ENCODE data around the gene PRKN. TPM values are rescaled to one million over a fixed set of nuclear protein-coding genes. Genes with fewer than 3 reads are reported as not detected.

The PRKN gene
- total RNA-seq, 1 donor from 2014 or later: 25.5 TPM

DNA sequence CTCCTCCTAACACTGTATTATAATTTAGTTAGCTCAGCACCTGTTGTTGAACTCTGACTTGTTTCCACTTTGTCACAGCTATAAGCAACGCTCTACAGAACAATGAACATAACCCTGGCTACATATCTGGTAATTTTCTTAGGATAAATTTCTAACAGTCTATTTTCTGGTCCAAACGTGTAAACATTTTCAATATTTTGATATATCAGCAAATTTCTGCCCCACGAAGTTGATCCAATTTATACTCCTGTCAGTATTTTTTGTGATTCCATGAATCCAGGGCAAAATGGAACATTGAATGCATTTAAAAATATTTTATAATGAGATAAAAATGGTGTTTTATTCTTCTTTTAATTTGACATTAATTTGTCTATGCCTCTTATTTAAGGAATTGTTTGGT lies 1005.2 kb downstream of the PRKN start:
- intact Hi-C loops (cut with micrococcal nuclease): no loop called here
- TF ChIP-seq, protein P1, sequence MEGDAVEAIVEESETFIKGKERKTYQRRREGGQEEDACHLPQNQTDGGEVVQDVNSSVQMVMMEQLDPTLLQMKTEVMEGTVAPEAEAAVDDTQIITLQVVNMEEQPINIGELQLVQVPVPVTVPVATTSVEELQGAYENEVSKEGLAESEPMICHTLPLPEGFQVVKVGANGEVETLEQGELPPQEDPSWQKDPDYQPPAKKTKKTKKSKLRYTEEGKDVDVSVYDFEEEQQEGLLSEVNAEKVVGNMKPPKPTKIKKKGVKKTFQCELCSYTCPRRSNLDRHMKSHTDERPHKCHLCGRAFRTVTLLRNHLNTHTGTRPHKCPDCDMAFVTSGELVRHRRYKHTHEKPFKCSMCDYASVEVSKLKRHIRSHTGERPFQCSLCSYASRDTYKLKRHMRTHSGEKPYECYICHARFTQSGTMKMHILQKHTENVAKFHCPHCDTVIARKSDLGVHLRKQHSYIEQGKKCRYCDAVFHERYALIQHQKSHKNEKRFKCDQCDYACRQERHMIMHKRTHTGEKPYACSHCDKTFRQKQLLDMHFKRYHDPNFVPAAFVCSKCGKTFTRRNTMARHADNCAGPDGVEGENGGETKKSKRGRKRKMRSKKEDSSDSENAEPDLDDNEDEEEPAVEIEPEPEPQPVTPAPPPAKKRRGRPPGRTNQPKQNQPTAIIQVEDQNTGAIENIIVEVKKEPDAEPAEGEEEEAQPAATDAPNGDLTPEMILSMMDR (IDR thresholded peaks at IDR 0.05; ENCODE audit: borderline replicate concordance): no peak
- Histone ChIP-seq H3K9me3 (replicated peaks) (no peaks in the 10 kb centered on the region), H3K36me3 (no peaks in the 10 kb centered on the region), H3K4me3 (no peak overlapping the region), H3K27ac (replicated peaks) (no peak overlapping the region), H3K27me3 (ENCODE audit: low read depth) (no peaks in the 10 kb centered on the region), H3K4me1 (no peaks in the 10 kb centered on the region)
- DNase-seq: no peak

DNA sequence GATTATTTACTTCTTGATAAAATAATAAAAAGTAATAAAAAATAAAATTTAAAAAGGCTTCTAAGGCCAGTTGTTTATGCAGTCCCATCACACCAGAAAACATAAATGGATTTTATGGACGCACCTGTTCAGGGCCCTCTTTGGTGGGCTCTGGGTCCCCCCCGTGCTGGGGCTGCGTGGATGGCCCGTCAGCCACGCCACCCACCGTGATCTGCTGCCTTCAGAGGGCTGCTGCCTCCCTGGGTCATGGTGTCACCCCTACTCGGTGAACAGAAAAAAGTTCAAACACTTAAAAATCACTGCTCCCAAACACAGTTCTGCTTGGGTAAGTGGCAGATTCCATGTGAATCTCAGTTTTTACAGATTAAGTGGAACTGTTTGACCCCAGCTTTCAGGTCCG lies 1006.1 kb downstream of the PRKN start:
- no peak for DNase-seq
- TF ChIP-seq, protein P1 (IDR thresholded peaks at IDR 0.05; ENCODE audit: borderline replicate concordance): no peak
- intact Hi-C loops (cut with micrococcal nuclease): no loop called here
- Histone ChIP-seq H3K9me3 (replicated peaks) (no peaks in the 10 kb centered on the region), H3K4me1 (no peaks in the 10 kb centered on the region), H3K36me3 (no peaks in the 10 kb centered on the region), H3K27ac (replicated peaks) (no peak overlapping the region), H3K27me3 (ENCODE audit: low read depth) (no peaks in the 10 kb centered on the region), H3K4me3 (no peak overlapping the region)

DNA sequence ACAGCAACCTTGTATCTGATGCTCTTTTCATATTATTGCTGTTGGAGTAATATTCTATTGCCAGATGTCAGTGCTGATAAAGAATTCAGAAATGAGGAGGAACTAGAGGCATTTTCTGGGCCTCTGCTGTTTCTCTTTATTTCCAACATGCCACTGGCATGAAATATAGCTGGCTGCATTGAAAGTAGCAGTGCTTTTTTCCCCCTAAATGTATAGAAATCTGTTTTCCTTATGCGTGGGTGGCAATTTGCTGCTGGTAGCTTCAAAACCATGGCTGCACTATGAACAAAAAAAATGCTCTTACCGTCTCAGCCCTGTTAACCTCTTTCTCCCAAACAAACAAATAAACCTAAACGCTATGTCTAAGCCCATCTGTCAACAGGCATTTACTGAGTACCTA lies 1011.4 kb downstream of the PRKN start:
- DNase-seq: no peak
- Histone ChIP-seq H3K9me3 (replicated peaks) (no peaks in the 10 kb centered on the region), H3K27ac (replicated peaks) (no peak overlapping the region), H3K27me3 (ENCODE audit: low read depth) (no peaks in the 10 kb centered on the region), H3K36me3 (no peaks in the 10 kb centered on the region), H3K4me3 (no peak overlapping the region), H3K4me1 (no peaks in the 10 kb centered on the region)
- TF ChIP-seq, protein P1 (IDR thresholded peaks at IDR 0.05; ENCODE audit: borderline replicate concordance): no peak
- intact Hi-C loops (cut with micrococcal nuclease): no loop called here

DNA sequence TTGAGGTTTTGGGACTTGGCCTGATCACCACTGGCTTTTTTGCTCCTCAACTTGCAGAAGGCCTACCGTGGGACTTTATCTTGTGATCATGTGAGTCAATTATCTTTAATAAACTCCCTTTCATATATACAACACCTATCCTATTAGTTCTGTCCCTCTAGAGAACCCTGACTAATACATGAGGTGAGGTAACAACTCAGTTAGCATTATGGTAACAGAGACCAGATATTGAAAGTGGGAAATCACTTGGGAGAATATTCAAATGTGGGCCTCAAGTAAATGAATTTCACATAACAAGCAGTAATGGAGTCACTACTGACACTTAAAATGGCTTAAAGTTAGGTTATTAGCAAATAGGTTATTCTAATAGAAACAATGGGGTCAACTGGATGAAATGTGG lies 1015.6 kb downstream of the PRKN start:
- intact Hi-C loops (cut with micrococcal nuclease): no loop called here
- DNase-seq: no peak
- TF ChIP-seq, protein P1 (IDR thresholded peaks at IDR 0.05; ENCODE audit: borderline replicate concordance): no peak

GRCh38 chr6:161711515-161711914 lies 1016.1 kb downstream of the PRKN start:
- Histone ChIP-seq H3K27ac (replicated peaks) (no peak overlapping the region), H3K4me3 (no peak overlapping the region), H3K9me3 (replicated peaks) (no peaks in the 10 kb centered on the region), H3K27me3 (ENCODE audit: low read depth) (no peaks in the 10 kb centered on the region), H3K4me1 (no peaks in the 10 kb centered on the region), H3K36me3 (no peaks in the 10 kb centered on the region)
- TF ChIP-seq, protein P1 (IDR thresholded peaks at IDR 0.05; ENCODE audit: borderline replicate concordance): no peak
- intact Hi-C loops (cut with micrococcal nuclease): no loop called here
- DNase-seq: no peak

More for the DNA sequence above, 1015.6 kb downstream of the PRKN start:
- Histone ChIP-seq H3K9me3 (replicated peaks) (no peaks in the 10 kb centered on the region), H3K4me3 (no peak overlapping the region), H3K36me3 (no peaks in the 10 kb centered on the region), H3K4me1 (no peaks in the 10 kb centered on the region), H3K27me3 (ENCODE audit: low read depth) (no peaks in the 10 kb centered on the region), H3K27ac (replicated peaks) (no peak overlapping the region)

DNA sequence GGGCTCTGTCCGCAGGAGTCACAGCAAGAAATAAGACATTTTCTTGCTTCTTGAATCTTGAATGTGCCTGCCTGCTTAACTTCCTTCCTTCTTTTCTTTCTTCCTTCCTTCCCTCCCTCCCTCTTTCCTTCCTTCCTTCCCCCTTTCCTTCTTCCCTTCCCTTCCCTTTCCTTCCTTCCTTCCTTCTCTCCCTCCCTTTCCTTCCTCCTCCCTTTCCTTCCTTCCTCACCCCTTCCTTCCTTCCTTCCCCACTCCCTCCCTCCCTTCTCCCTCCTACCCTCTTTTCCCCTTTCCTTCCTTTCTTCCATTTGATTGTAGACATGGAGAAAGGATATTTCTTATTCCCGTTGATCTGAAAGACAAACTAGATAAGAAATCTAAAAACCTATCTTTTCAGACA lies 1016.9 kb downstream of the PRKN start:
- intact Hi-C loops (cut with micrococcal nuclease): no loop called here
- Histone ChIP-seq H3K27me3 (ENCODE audit: low read depth) (no peaks in the 10 kb centered on the region), H3K27ac (replicated peaks) (no peak overlapping the region), H3K36me3 (no peaks in the 10 kb centered on the region), H3K9me3 (replicated peaks) (no peaks in the 10 kb centered on the region), H3K4me1 (no peaks in the 10 kb centered on the region), H3K4me3 (no peak overlapping the region)
- TF ChIP-seq, protein P1 (IDR thresholded peaks at IDR 0.05; ENCODE audit: borderline replicate concordance): no peak
- no peak for DNase-seq
